ENCODE results near the gene GSTA5.
"Not testable (repeated sequence)": the region's sequence is repeated elsewhere in the genome, so short reads cannot be mapped to it uniquely, and the experiment has no call there.

Gene GSTA5

GRCh38 chr6:52849137-52849536 lies 8.5 kb upstream of the GSTA5 start:
- ATAC-seq (ENCODE audit: low read depth), result no peak
- Histone ChIP-seq H3K27ac (ENCODE audit: poor library complexity, severe bottlenecking) (no peak overlapping the region), H3K27me3 (ENCODE audit: insufficient read depth, poor library complexity, severe bottlenecking) (no peaks in the 10 kb centered on the region), H3K36me3 (ENCODE audit: low read depth) (no peaks in the 10 kb centered on the region), H3K4me1 (ENCODE audit: insufficient read depth, poor library complexity, severe bottlenecking) (no peaks in the 10 kb centered on the region), H3K4me3 (ENCODE audit: severe bottlenecking) (no peak overlapping the region), H3K9me3 (ENCODE audit: severe bottlenecking) (no peaks in the 10 kb centered on the region)
- TF ChIP-seq, protein P1, sequence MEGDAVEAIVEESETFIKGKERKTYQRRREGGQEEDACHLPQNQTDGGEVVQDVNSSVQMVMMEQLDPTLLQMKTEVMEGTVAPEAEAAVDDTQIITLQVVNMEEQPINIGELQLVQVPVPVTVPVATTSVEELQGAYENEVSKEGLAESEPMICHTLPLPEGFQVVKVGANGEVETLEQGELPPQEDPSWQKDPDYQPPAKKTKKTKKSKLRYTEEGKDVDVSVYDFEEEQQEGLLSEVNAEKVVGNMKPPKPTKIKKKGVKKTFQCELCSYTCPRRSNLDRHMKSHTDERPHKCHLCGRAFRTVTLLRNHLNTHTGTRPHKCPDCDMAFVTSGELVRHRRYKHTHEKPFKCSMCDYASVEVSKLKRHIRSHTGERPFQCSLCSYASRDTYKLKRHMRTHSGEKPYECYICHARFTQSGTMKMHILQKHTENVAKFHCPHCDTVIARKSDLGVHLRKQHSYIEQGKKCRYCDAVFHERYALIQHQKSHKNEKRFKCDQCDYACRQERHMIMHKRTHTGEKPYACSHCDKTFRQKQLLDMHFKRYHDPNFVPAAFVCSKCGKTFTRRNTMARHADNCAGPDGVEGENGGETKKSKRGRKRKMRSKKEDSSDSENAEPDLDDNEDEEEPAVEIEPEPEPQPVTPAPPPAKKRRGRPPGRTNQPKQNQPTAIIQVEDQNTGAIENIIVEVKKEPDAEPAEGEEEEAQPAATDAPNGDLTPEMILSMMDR (IDR thresholded peaks at IDR 0.05; ENCODE audit: poor library complexity, severe bottlenecking), result no peak
- DNase-seq (ENCODE audit: low spot score), result no peak

- Histone ChIP-seq H3K4me3 (ENCODE audit: severe bottlenecking) (no peak overlapping the region), H3K27me3 (ENCODE audit: insufficient read depth, poor library complexity, severe bottlenecking) (no peaks in the 10 kb centered on the region), H3K27ac (ENCODE audit: poor library complexity, severe bottlenecking) (no peak overlapping the region), H3K36me3 (ENCODE audit: low read depth) (no peaks in the 10 kb centered on the region), H3K9me3 (ENCODE audit: severe bottlenecking) (no peaks in the 10 kb centered on the region), H3K4me1 (ENCODE audit: insufficient read depth, poor library complexity, severe bottlenecking) (no peaks in the 10 kb centered on the region)
- TF ChIP-seq, protein P1 (IDR thresholded peaks at IDR 0.05; ENCODE audit: poor library complexity, severe bottlenecking), result no peak
- ATAC-seq (ENCODE audit: low read depth), result no peak
- no peak for DNase-seq (ENCODE audit: low spot score)
These were observed 5.4 kb upstream of the GSTA5 start for GRCh38 chr6:52846002-52846401.

DNA sequence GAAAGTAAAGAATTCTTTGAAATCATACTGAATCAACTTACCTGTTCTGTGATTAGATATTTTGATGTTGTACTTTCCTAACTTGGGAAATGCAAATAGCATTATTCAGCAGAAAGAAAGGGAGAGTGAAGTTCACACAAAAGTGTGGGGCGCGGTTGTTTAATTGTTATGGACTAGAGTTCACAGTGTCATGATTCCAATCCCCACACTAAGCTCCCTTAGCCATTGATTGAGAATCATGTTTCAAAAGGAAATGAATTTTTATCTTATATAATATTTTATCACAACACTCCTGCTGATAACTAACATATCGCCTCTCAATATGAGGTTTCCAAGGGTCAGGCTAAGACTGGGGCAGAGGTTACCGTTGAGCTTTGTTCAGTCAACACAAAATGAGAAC lies 3.0 kb upstream of the GSTA5 start:
- no peak overlapping the region for H3K4me3 ChIP-seq (ENCODE audit: severe bottlenecking)
- TF ChIP-seq, protein P1 (IDR thresholded peaks at IDR 0.05; ENCODE audit: poor library complexity, severe bottlenecking), result no peak
- H3K9me3 ChIP-seq (ENCODE audit: severe bottlenecking), result no peaks in the 10 kb centered on the region
- no peak for DNase-seq (ENCODE audit: low spot score)
- ATAC-seq (ENCODE audit: low read depth), result no peak
- H3K36me3 ChIP-seq (ENCODE audit: low read depth), result no peaks in the 10 kb centered on the region
- no peaks in the 10 kb centered on the region for H3K27me3 ChIP-seq (ENCODE audit: insufficient read depth, poor library complexity, severe bottlenecking)
- no peak overlapping the region for H3K27ac ChIP-seq (ENCODE audit: poor library complexity, severe bottlenecking)
- no peaks in the 10 kb centered on the region for H3K4me1 ChIP-seq (ENCODE audit: insufficient read depth, poor library complexity, severe bottlenecking)

DNA sequence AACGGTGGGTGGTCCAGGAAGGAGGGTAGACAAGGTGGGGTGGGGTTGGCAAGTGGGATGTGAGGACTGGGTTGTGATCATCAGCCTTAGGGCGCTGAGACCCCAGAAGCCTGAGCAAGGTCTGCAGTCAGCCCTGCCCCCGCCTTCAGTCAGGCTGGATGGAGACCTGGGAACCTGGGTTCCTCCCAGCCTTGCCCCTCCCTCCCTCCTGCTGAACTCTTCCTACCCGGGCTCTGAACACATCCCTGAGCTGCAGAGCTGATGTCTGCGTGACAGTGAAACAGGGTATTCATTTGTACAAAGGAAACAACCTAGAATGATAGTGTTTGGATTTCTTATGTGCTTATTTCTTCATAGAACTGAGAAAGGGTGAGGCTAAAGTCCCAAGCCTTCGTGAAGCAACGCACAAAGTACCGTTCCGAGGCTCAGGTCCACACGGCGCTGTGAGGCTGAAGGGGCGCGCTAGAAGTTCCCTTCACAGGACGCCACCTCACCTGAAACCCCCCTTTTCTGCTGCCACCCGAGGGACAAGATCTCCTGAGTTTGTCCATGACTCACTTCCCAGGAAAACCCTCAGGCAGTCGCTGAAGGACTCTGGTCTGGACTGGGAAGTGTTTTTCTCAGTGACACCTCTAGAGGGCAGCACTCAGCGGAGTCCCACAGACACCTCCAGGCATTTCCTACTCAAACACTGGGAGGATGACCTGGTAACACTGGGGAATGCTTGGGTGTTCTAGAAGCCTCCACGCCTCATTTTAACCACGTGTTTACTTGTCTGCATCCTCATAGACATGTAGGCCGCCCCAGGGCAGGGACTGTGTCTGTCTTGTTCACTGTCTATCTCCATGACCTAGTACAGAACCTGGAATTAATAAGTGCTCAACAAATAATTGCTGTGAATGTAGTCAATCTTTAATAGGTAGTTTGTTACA lies 1.2 kb downstream of the GSTA5 start:
- DNase-seq (ENCODE audit: low spot score) (no peak), ATAC-seq (ENCODE audit: low read depth) (peak; percentile 81)
- no peak overlapping the region for H3K27ac ChIP-seq (ENCODE audit: poor library complexity, severe bottlenecking)
- H3K36me3 ChIP-seq (ENCODE audit: low read depth), result no peaks in the 10 kb centered on the region
- H3K9me3 ChIP-seq (ENCODE audit: severe bottlenecking), result no peaks in the 10 kb centered on the region
- H3K27me3 ChIP-seq (ENCODE audit: insufficient read depth, poor library complexity, severe bottlenecking), result no peaks in the 10 kb centered on the region
- H3K4me1 ChIP-seq (ENCODE audit: insufficient read depth, poor library complexity, severe bottlenecking), result no peaks in the 10 kb centered on the region
- TF ChIP-seq, protein P1 (IDR thresholded peaks at IDR 0.05; ENCODE audit: poor library complexity, severe bottlenecking), result peak; percentile 79
- H3K4me3 ChIP-seq (ENCODE audit: severe bottlenecking), result no peak overlapping the region

- H3K9me3 ChIP-seq (ENCODE audit: severe bottlenecking), result no peaks in the 10 kb centered on the region
- no peak for ATAC-seq (ENCODE audit: low read depth)
- no peak overlapping the region for H3K27ac ChIP-seq (ENCODE audit: poor library complexity, severe bottlenecking)
- DNase-seq (ENCODE audit: low spot score), result no peak
- H3K4me3 ChIP-seq (ENCODE audit: severe bottlenecking), result no peak overlapping the region
- H3K4me1 ChIP-seq (ENCODE audit: insufficient read depth, poor library complexity, severe bottlenecking), result no peaks in the 10 kb centered on the region
- no peaks in the 10 kb centered on the region for H3K27me3 ChIP-seq (ENCODE audit: insufficient read depth, poor library complexity, severe bottlenecking)
- TF ChIP-seq, protein P1 (IDR thresholded peaks at IDR 0.05; ENCODE audit: poor library complexity, severe bottlenecking), result no peak
- no peaks in the 10 kb centered on the region for H3K36me3 ChIP-seq (ENCODE audit: low read depth)
These were observed 6.1 kb downstream of the GSTA5 start for GRCh38 chr6:52834481-52834880.

- DNase-seq (ENCODE audit: low spot score); ATAC-seq (ENCODE audit: low read depth); H3K4me3 ChIP-seq (ENCODE audit: severe bottlenecking); H3K27ac ChIP-seq (ENCODE audit: poor library complexity, severe bottlenecking); H3K36me3 ChIP-seq (ENCODE audit: low read depth); H3K4me1 ChIP-seq (ENCODE audit: insufficient read depth, poor library complexity, severe bottlenecking); H3K27me3 ChIP-seq (ENCODE audit: insufficient read depth, poor library complexity, severe bottlenecking); H3K9me3 ChIP-seq (ENCODE audit: severe bottlenecking): not testable (repeated sequence)
These were observed 9.7 kb downstream of the GSTA5 start for GRCh38 chr6:52830869-52831268.
